OCI-LY1 (cell line): ENCODE measurements around the gene ZBTB6.

ENCODE experiments used
- H2AFZ ChIP-seq: fragments of 200-600 bp; sonication (generic), shearing (Covaris generic); 2 replicates; pipeline ENCODE4 v1.6.0; 2014; ENCODE audit warnings: antibody characterized with exemption, mild to moderate bottlenecking, low read length
- H3F3A ChIP-seq: fragments of 200-600 bp; sonication (generic), shearing (Covaris generic); 2 replicates; pipeline ENCODE4 v1.6.0; 2014; ENCODE audit warnings: mild to moderate bottlenecking, antibody characterized with exemption, low read length, moderate library complexity; ENCODE audit not compliant: insufficient read depth
- H3K27ac ChIP-seq: fragments of 200-600 bp; sonication (generic); 2 replicates; pipeline ENCODE4 v1.5.1; 2014; ENCODE audit warnings: low read length, mixed run types, mild to moderate bottlenecking, low read depth; ENCODE audit not compliant: poor library complexity, severe bottlenecking
- H3K27me3 ChIP-seq: fragments of 200-600 bp; sonication (generic); 2 replicates; pipeline ENCODE4 v1.6.0; 2014; ENCODE audit warnings: antibody characterized with exemption, mild to moderate bottlenecking, low read length, moderate library complexity; ENCODE audit not compliant: insufficient read depth
- H3K36me3 ChIP-seq: fragments of 200-600 bp; sonication (generic); 2 replicates; pipeline ENCODE4 v1.6.1; 2014; ENCODE audit warnings: mild to moderate bottlenecking, antibody characterized with exemption, low read length, moderate library complexity, mixed read lengths; ENCODE audit not compliant: insufficient read depth
- H3K4me1 ChIP-seq: fragments of 200-600 bp; sonication (generic); 2 replicates; pipeline ENCODE4 v1.5.1; 2014; ENCODE audit warnings: mild to moderate bottlenecking, low read length, moderate library complexity; ENCODE audit not compliant: insufficient read depth, severe bottlenecking
- H3K4me2 ChIP-seq: fragments of 200-600 bp; sonication (generic), shearing (Covaris generic); 2 replicates; pipeline ENCODE4 v1.6.1; 2014; ENCODE audit warnings: low read length
- H3K4me3 ChIP-seq: fragments of 200-600 bp; sonication (generic); 2 replicates; pipeline ENCODE4 v1.5.1; 2014; ENCODE audit warnings: low read length, low read depth, mild to moderate bottlenecking, mixed read lengths; ENCODE audit not compliant: poor library complexity, severe bottlenecking
- H3K79me2 ChIP-seq: fragments of 200-600 bp; shearing (Covaris generic); 2 replicates; pipeline ENCODE4 v1.6.1; 2016; ENCODE audit warnings: mixed run types, low read length, mixed read lengths; ENCODE audit not compliant: insufficient read depth
- H3K9ac ChIP-seq: fragments of 200-600 bp; sonication (generic), shearing (Covaris generic); 2 replicates; pipeline ENCODE4 v1.6.1; 2014; ENCODE audit warnings: mild to moderate bottlenecking, low read length, mixed read lengths
- H3K9me2 ChIP-seq: fragments of 200-600 bp; sonication (generic), shearing (Covaris generic); 2 replicates; pipeline ENCODE4 v1.6.1; 2014; ENCODE audit warnings: low read depth, mild to moderate bottlenecking, low read length, mixed read lengths
- H3K9me3 ChIP-seq: fragments of 200-600 bp; shearing (Covaris generic); 2 replicates; pipeline ENCODE4 v1.6.1; 2014; ENCODE audit warnings: low read length, mixed read lengths
- H4K20me1 ChIP-seq: fragments of 200-600 bp; sonication (generic), shearing (Covaris generic); 2 replicates; pipeline ENCODE4 v1.6.0; 2016; ENCODE audit warnings: mild to moderate bottlenecking, low read length; ENCODE audit not compliant: insufficient read depth
- CTCF ChIP-seq: fragments of 200-600 bp; sonication (generic), shearing (Covaris generic); IDR thresholded peaks from 2 replicates; pipeline ENCODE4 v1.5.1; 2017; ENCODE audit warnings: mild to moderate bottlenecking, antibody characterized with exemption, low read length, moderate library complexity, mixed read lengths
- EZH2 ChIP-seq: fragments of 200-600 bp; sonication (generic), shearing (Covaris generic); IDR thresholded peaks from 2 replicates; pipeline ENCODE4 v1.8.0; 2017; ENCODE audit warnings: borderline replicate concordance, mixed run types, mild to moderate bottlenecking, antibody characterized with exemption, low read length, moderate library complexity, mixed read lengths

Gene ZBTB6

GRCh38 chr9:122866079-122866478 is 47.0 kb downstream of the ZBTB6 start:
- Histone ChIP-seq H3K9ac (no peak overlapping the region), H3K79me2 (no peaks in the 10 kb centered on the region), H3K9me2 (no peaks in the 10 kb centered on the region), H3K9me3 (no peaks in the 10 kb centered on the region), H3K27ac (no peak overlapping the region), H2AFZ (no peak overlapping the region), H3K27me3 (no peaks in the 10 kb centered on the region), H3K4me2 (no peak overlapping the region), H3K4me3 (no peak overlapping the region), H4K20me1 (no peaks in the 10 kb centered on the region), H3K36me3 (peaks cover 61% of the 10 kb centered on the region), H3F3A (no peaks in the 10 kb centered on the region), H3K4me1 (no peaks in the 10 kb centered on the region)
- no peak for TF ChIP-seq EZH2
- no peak for TF ChIP-seq CTCF

GRCh38 chr9:122865300-122865699 is 47.8 kb downstream of the ZBTB6 start:
- Histone ChIP-seq H3K9me2 (no peaks in the 10 kb centered on the region), H2AFZ (no peak overlapping the region), H3K79me2 (no peaks in the 10 kb centered on the region), H3K4me3 (no peak overlapping the region), H4K20me1 (no peaks in the 10 kb centered on the region), H3K9ac (no peak overlapping the region), H3K9me3 (no peaks in the 10 kb centered on the region), H3K4me2 (no peak overlapping the region), H3K27me3 (no peaks in the 10 kb centered on the region), H3K36me3 (peaks cover 59% of the 10 kb centered on the region), H3K4me1 (no peaks in the 10 kb centered on the region), H3F3A (no peaks in the 10 kb centered on the region), H3K27ac (no peak overlapping the region)
- no peak for TF ChIP-seq EZH2
- no peak for TF ChIP-seq CTCF

- no peaks in the 10 kb centered on the region for H3F3A ChIP-seq
- H3K27ac ChIP-seq, result no peak overlapping the region
- no peaks in the 10 kb centered on the region for H3K9me3 ChIP-seq
- H3K79me2 ChIP-seq, result no peaks in the 10 kb centered on the region
- no peak overlapping the region for H3K4me2 ChIP-seq
- no peaks in the 10 kb centered on the region for H3K4me1 ChIP-seq
- H3K9me2 ChIP-seq, result no peaks in the 10 kb centered on the region
- TF ChIP-seq EZH2 (no peak), CTCF (no peak)
- H3K36me3 ChIP-seq, result peaks cover 62% of the 10 kb centered on the region
- H3K27me3 ChIP-seq, result no peaks in the 10 kb centered on the region
- H4K20me1 ChIP-seq, result no peaks in the 10 kb centered on the region
- H3K9ac ChIP-seq, result no peak overlapping the region
- H3K4me3 ChIP-seq, result no peak overlapping the region
- no peak overlapping the region for H2AFZ ChIP-seq
Observed at GRCh38 chr9:122863407-122863806, 49.7 kb downstream of the ZBTB6 start.
